ENCODE results near the gene PARVA. TPM values are rescaled to one million over a fixed set of nuclear protein-coding genes. Genes with fewer than 3 reads are reported as not detected.

The PARVA gene
- total RNA-seq, 4 donors from 2014 or later = 181 to 228 (median 210) TPM

DNA sequence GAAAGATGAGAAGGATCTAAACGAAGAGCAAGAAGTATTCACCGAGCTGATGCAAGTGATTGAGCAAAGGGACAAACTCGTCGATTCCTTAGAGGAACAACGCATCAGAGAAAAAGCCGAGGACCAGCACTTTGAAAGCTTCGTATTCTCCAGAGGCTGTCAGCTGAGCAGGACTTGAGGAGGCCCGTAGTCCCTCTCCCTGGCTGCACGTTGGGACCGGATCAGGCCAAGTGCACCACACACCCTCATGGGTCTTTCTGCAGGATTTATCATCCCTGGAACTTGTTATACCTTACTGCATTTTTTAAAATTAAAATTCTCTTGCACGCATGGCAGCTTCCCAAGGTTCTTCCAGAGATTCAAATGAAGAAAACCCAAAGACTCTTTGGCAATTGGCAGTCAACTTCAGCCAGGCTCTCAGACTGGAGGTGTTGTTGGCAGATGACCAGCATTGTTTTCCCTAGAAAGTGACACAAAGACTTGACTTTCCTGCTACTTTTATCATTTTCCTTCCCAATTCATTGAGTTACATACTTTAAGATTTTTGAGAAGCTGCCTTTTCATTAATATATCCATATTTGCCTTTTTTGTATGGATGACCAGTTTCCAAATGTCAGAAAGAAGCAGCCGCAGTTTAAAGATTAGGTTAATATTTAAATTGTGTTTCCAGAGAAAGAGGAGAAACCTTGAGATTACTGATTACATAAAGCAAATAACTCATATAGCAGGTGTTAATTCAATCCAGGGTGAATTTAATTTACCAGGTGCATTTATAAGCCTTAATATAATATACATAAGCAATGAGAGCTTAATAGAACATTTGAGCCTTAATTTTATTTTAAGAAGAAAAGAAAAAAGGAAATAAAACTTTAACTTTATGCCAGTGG lies 18.8 kb upstream of the PARVA start:
- DNase-seq (ENCODE audit: extremely low spot score) = no peak
- Histone ChIP-seq H3K4me1 (no peaks in the 10 kb centered on the region), H3K4me3 (no peak overlapping the region), H3K9me3 (no peaks in the 10 kb centered on the region), H3K27ac (replicated peaks in 1 of 4) (no peak overlapping the region), H3K36me3 (no peaks in the 10 kb centered on the region), H3K27me3 (no peaks in the 10 kb centered on the region)
- TF ChIP-seq EP300 (IDR thresholded peaks at IDR 0.05) (no peak), POLR2AphosphoS5 (IDR thresholded peaks at IDR 0.05) (no peak), POLR2A (IDR thresholded peaks at IDR 0.05; ENCODE audit: low read depth) (no peak)
- TF ChIP-seq, protein P1, sequence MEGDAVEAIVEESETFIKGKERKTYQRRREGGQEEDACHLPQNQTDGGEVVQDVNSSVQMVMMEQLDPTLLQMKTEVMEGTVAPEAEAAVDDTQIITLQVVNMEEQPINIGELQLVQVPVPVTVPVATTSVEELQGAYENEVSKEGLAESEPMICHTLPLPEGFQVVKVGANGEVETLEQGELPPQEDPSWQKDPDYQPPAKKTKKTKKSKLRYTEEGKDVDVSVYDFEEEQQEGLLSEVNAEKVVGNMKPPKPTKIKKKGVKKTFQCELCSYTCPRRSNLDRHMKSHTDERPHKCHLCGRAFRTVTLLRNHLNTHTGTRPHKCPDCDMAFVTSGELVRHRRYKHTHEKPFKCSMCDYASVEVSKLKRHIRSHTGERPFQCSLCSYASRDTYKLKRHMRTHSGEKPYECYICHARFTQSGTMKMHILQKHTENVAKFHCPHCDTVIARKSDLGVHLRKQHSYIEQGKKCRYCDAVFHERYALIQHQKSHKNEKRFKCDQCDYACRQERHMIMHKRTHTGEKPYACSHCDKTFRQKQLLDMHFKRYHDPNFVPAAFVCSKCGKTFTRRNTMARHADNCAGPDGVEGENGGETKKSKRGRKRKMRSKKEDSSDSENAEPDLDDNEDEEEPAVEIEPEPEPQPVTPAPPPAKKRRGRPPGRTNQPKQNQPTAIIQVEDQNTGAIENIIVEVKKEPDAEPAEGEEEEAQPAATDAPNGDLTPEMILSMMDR (IDR thresholded peaks at IDR 0.05) = no peak
- WGBS = 81% methylated on average over 12 of the region's 12 CpGs
- intact Hi-C loops (cut with DNase I) = no loop called here

DNA sequence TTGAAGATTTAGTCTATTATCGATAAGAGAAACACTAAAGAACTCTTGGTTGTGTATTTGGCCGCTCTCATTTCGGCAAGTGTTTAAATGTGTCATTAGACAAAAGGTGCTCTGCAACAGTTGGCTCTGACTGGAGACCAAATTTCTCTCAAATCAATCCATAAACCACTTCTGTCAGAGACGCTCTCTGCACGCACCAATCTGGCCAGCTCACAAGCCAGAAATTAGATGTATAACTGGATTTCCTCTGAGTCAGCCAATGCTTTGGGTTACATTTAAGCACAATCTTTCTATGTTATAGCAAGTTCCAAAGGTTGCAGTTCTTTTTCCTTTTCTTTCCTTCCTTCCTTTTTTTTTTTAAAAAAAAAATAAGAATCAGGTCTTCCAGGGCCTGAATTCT lies 17.6 kb upstream of the PARVA start:
- TF ChIP-seq EP300 (IDR thresholded peaks at IDR 0.05) (no peak), POLR2A (IDR thresholded peaks at IDR 0.05; ENCODE audit: low read depth) (no peak), POLR2AphosphoS5 (IDR thresholded peaks at IDR 0.05) (no peak)
- TF ChIP-seq, protein P1 (IDR thresholded peaks at IDR 0.05) = no peak
- H3K36me3 ChIP-seq = no peaks in the 10 kb centered on the region
- no peaks in the 10 kb centered on the region for H3K9me3 ChIP-seq
- H3K4me3 ChIP-seq = no peak overlapping the region
- intact Hi-C loops (cut with DNase I) = no loop called here
- no peaks in the 10 kb centered on the region for H3K27me3 ChIP-seq
- no peak overlapping the region for H3K27ac ChIP-seq (replicated peaks in 1 of 4)
- WGBS = 91% methylated on average over 5 of the region's 5 CpGs
- no peaks in the 10 kb centered on the region for H3K4me1 ChIP-seq
- DNase-seq (ENCODE audit: extremely low spot score) = no peak

DNA sequence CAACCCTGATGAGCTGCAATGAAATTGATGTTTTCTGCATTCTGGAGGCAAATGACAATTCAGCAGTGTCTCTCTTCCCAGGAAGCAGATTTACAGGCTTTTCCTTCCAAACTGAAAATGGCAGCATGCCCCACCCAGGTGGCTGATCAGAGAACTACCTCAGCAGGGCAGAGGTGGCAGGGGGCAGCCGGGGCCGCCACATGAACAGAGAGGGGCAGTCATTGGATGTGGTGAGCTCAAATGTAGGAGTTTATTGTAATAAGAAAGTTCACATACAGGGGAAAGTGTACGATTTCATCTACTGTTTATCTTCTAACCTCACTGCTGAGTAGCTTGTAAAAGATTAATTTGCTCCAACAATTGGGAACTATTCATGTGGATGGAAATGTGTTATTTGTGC lies 15.7 kb upstream of the PARVA start:
- no peak for DNase-seq (ENCODE audit: extremely low spot score)
- no peak overlapping the region for H3K4me3 ChIP-seq
- WGBS = 89% methylated on average over 3 of the region's 3 CpGs
- H3K9me3 ChIP-seq = no peaks in the 10 kb centered on the region
- intact Hi-C loops (cut with DNase I) = no loop called here
- H3K27me3 ChIP-seq = no peaks in the 10 kb centered on the region
- H3K27ac ChIP-seq (replicated peaks in 1 of 4) = no peak overlapping the region
- TF ChIP-seq, protein P1 (IDR thresholded peaks at IDR 0.05) = no peak
- TF ChIP-seq POLR2AphosphoS5 (IDR thresholded peaks at IDR 0.05) = no peak
- no peak for TF ChIP-seq POLR2A (IDR thresholded peaks at IDR 0.05; ENCODE audit: low read depth)
- no peak for TF ChIP-seq EP300 (IDR thresholded peaks at IDR 0.05)
- no peaks in the 10 kb centered on the region for H3K36me3 ChIP-seq
- peaks cover 2 to 9% (median 7%) of the 10 kb centered on the region in 4 donors for H3K4me1 ChIP-seq

DNA sequence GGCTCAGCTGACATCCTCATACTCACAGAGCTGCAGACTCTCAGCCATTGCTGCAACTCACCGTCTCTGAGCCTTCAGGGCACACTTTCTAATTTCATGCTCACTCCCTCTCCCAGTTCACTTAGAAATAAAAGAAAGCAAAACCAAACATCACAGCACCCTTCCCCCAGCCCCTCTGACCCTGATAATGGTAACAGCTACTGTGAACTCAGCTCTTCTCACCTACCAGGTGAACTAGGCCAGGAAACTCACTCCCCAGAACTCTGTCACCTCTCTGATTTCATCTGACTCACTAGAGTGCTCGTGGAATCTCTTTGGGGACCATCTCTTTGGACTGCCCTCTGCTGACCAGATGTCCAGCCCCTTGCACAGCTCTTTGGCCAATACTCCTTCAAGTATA lies 14.5 kb upstream of the PARVA start:
- Histone ChIP-seq H3K4me1 (peaks cover 2 to 12% (median 9%) of the 10 kb centered on the region in 4 donors), H3K4me3 (no peak overlapping the region), H3K27ac (replicated peaks in 1 of 4) (no peak overlapping the region), H3K9me3 (no peaks in the 10 kb centered on the region), H3K36me3 (no peaks in the 10 kb centered on the region), H3K27me3 (no peaks in the 10 kb centered on the region)
- intact Hi-C loops (cut with DNase I) = no loop called here
- WGBS = 45% methylated on average over 2 of the region's 2 CpGs
- DNase-seq (ENCODE audit: extremely low spot score) = no peak
- no peak for TF ChIP-seq EP300 (IDR thresholded peaks at IDR 0.05)
- no peak for TF ChIP-seq POLR2AphosphoS5 (IDR thresholded peaks at IDR 0.05)
- TF ChIP-seq POLR2A (IDR thresholded peaks at IDR 0.05; ENCODE audit: low read depth) = no peak
- TF ChIP-seq, protein P1 (IDR thresholded peaks at IDR 0.05) = no peak

Data from esophagus muscularis mucosa (tissue), 4 donors.